Activated CD4-positive, alpha-beta T cell treated with anti-CD3 and anti-CD28 coated beads, Interleukin-2, amount 10 ng/mL, durations not matched to agents 7 days and 5 days (primary cell): Measurements from ENCODE around the gene ZC3H8. TPM values are rescaled to one million over a fixed set of nuclear protein-coding genes. Genes with fewer than 3 reads are reported as not detected.
A peak's percentile ranks its signal among the peaks of the same experiment; 100 is the strongest.
"Not testable (repeated sequence)": the region's sequence is repeated elsewhere in the genome, so short reads cannot be mapped to it uniquely, and the experiment has no call there.

Source experiments
- CTCF ChIA-PET: fragments of 350-600 bp; sonication (Branson Sonifier 250); formaldehyde crosslinking; loops from one replicate; lab custom pipeline; 2021; ENCODE audit warnings: antibody characterized with exemption; lab: Charles Lee
- POLR2A ChIA-PET: fragments of 350-600 bp; sonication (Branson Sonifier 250); formaldehyde crosslinking; loops from one replicate; lab custom pipeline; 2021; ENCODE audit warnings: antibody characterized with exemption; lab: Charles Lee
- DNase-seq: peaks from one replicate; pipeline ENCODE4 v3.0.0-alpha.2; 2020
- H3K27ac Mint-ChIP-seq: one replicate; pipeline ENCODE4 v1.8.0; 2021; ENCODE audit warnings: mild to moderate bottlenecking, moderate library complexity, mixed read lengths
- H3K27me3 Mint-ChIP-seq: one replicate; pipeline ENCODE4 v1.8.0; 2021; ENCODE audit warnings: mixed read lengths
- H3K36me3 Mint-ChIP-seq: one replicate; pipeline ENCODE4 v1.8.0; 2021; ENCODE audit warnings: low read depth, mixed read lengths
- H3K4me1 Mint-ChIP-seq: one replicate; pipeline ENCODE4 v1.8.0; 2021; ENCODE audit warnings: mixed read lengths
- H3K4me3 Mint-ChIP-seq: one replicate; pipeline ENCODE4 v1.8.0; 2021; ENCODE audit warnings: mild to moderate bottlenecking, moderate library complexity, mixed read lengths
- H3K9me3 Mint-ChIP-seq: one replicate; pipeline ENCODE4 v1.8.0; 2021; ENCODE audit warnings: mixed read lengths
- total RNA-seq, 2 experiments: library from RNA; stranded (reverse); gene quantifications; one replicate each; pipeline ENCODE4 v1.2.3, GENCODE V29; 2021

The ZC3H8 gene
- total RNA-seq: 10 to 100 TPM; 18.0 to 19.3 TPM

DNA sequence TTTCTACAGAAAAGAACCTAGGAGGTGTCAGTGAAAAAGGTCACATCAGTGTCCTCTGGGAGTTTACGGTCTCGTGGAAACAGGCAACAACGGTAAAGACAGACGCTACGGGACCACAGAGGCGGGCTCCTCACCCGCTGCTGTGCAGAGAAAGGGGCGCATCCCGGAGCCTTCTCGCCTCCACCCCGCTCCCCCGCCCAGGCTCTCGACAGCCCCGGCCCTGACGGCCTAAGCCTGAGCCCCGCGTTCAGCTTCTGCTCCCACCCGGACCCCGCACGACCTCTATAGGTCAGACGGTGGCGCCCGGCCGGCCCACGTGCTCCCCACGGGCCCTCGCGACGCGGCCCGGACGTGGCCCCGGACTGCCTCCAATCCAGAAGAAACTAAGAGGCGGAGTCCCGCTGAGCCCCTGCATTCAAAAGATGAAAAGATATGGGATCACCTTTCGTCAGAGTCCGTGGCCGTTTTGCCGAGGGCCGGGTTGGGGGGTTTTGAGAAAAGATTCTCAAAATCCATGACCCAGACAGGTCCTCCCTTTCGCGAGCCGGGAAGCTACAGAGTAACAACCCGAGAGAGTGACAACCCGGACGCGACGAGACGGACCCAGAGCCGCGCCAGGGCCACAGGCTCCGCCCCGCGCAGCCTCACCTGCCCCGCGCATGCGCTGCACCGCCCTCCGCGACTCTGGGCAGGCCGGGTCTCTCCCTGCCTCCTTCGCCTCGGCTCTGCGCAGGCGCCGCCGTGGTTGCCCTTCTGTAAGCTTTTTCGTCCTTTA lies at the start of gene ZC3H8:
TSS of gene ZC3H8 (minus strand) at position 577 of the 775 bp plus-strand sequence. CDS start at position 516, 61 bp downstream.
- POLR2A ChIA-PET: interaction anchor here (0.6 kb wide), 2 partner anchors 293 to 384 kb away, joined by 3 to 5 read pairs; no protein-coding TSS in a partner anchor
- H3K36me3 Mint-ChIP-seq: peaks cover 8% of the 10 kb centered on the region
- CTCF ChIA-PET: interaction anchor here (0.6 to 1.0 kb wide), 2 partner anchors 12 to 96 kb away, joined by 3 to 4 read pairs; no protein-coding TSS in a partner anchor
- no peaks in the 10 kb centered on the region for H3K9me3 Mint-ChIP-seq
- H3K27ac Mint-ChIP-seq: peak within 1 kb of the TSS; percentile 94
- H3K4me1 Mint-ChIP-seq: peaks cover 26% of the 10 kb centered on the region
- peak; percentile 95 for DNase-seq
- H3K4me3 Mint-ChIP-seq: peak within 1 kb of the TSS; percentile 82
- no peaks in the 10 kb centered on the region for H3K27me3 Mint-ChIP-seq

- no peak for DNase-seq
- ChIA-PET CTCF (no interaction called here), POLR2A (no interaction called here)
- no peaks in the 10 kb centered on the region for H3K27me3 Mint-ChIP-seq
- H3K4me1 Mint-ChIP-seq: peaks cover 5% of the 10 kb centered on the region
- H3K36me3 Mint-ChIP-seq: peaks cover 33% of the 10 kb centered on the region
- H3K9me3 Mint-ChIP-seq: no peaks in the 10 kb centered on the region
- H3K27ac Mint-ChIP-seq: no peak overlapping the region
- H3K4me3 Mint-ChIP-seq: no peak overlapping the region
These were observed 49.6 kb upstream of the ZC3H8 start for GRCh38 chr2:112304298-112304941.

DNA sequence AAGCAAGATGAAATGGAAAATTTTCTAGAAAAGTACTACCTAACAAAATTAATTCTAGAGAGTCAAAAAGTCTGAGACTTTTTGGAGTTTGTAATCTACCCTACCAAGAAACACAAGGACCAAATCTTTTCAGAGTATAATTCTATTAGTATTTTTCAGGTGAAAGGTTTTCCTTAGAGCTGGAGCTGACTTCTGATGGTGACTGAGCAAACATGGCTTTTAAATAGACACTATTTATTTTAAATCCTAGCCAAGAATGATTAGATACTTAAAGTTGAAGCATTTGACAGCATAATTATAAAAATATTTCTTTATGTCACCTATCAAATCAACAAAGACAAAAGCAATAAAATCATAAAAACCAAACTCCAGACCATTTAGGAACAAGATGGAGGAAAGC lies 47.1 kb upstream of the ZC3H8 start:
- no peak overlapping the region for H3K27ac Mint-ChIP-seq
- POLR2A ChIA-PET: no interaction called here
- CTCF ChIA-PET: no interaction called here
- H3K9me3 Mint-ChIP-seq: no peaks in the 10 kb centered on the region
- H3K4me1 Mint-ChIP-seq: peaks cover 5% of the 10 kb centered on the region
- no peaks in the 10 kb centered on the region for H3K27me3 Mint-ChIP-seq
- DNase-seq: no peak
- H3K4me3 Mint-ChIP-seq: no peak overlapping the region
- peaks cover 29% of the 10 kb centered on the region for H3K36me3 Mint-ChIP-seq

- H3K9me3 Mint-ChIP-seq: no peaks in the 10 kb centered on the region
- H3K27me3 Mint-ChIP-seq: no peaks in the 10 kb centered on the region
- POLR2A ChIA-PET: no interaction called here
- H3K4me1 Mint-ChIP-seq: peaks cover 7% of the 10 kb centered on the region
- H3K4me3 Mint-ChIP-seq: no peak overlapping the region
- H3K36me3 Mint-ChIP-seq: peaks cover 29% of the 10 kb centered on the region
- DNase-seq: no peak
- H3K27ac Mint-ChIP-seq: no peak overlapping the region
- CTCF ChIA-PET: no interaction called here
These were observed 46.3 kb upstream of the ZC3H8 start for GRCh38 chr2:112301171-112301584.

- ChIA-PET POLR2A (no interaction called here), CTCF (interaction anchor here (0.6 kb wide), 1 partner anchor 466 kb away, joined by 5 read pairs; no protein-coding TSS in a partner anchor)
These were observed 41.6 kb upstream of the ZC3H8 start for GRCh38 chr2:112296407-112296806.

DNA sequence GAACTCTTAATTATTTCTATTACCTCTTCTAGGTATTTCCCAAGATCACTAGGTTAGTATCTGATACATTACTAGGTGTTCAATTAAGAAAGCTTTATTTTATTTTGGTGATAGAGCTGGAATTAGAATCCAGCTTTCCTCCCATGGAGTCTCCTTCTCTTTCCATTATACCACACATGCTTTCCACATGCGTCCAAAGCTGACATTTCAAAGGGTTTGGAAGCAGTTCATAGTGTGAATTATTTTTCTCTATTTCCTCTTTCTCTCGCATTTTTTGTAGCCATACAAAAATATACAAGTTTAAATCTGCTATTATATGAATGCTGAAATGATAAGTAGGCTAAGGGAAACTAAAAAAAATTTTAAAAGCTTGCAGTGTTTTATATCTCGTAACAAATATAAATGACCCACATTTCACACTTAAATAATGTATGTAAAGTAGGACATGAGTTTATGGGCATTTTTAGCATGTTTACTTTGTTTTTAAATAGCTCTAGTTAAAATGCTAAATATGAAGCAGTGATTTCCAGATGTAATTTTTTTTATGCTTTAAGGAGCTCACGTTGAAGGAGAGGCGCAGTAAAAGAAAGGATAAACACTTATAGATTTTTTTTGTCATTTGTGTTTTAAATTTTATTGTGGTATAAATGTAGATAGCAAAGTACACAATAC lies 40.7 kb upstream of the ZC3H8 start:
- Mint-ChIP-seq H3K27ac (no peak overlapping the region), H3K27me3 (no peaks in the 10 kb centered on the region), H3K36me3 (peaks cover 3% of the 10 kb centered on the region), H3K4me3 (no peak overlapping the region), H3K9me3 (no peaks in the 10 kb centered on the region), H3K4me1 (peaks cover 2% of the 10 kb centered on the region)
- DNase-seq: no peak
- ChIA-PET POLR2A (no interaction called here), CTCF (interaction anchor here (1.0 kb wide), 1 partner anchor 174 kb away, joined by 3 read pairs; no protein-coding TSS in a partner anchor)

More at GRCh38 chr2:112296407-112296806, 41.6 kb upstream of the ZC3H8 start:
- no peak for DNase-seq
- no peak overlapping the region for H3K4me3 Mint-ChIP-seq
- no peak overlapping the region for H3K27ac Mint-ChIP-seq
- H3K4me1 Mint-ChIP-seq: peaks cover 2% of the 10 kb centered on the region
- H3K36me3 Mint-ChIP-seq: peaks cover 10% of the 10 kb centered on the region
- H3K27me3 Mint-ChIP-seq: no peaks in the 10 kb centered on the region
- H3K9me3 Mint-ChIP-seq: no peaks in the 10 kb centered on the region

GRCh38 chr2:112293636-112294401 lies 39.0 kb upstream of the ZC3H8 start:
- H3K4me1 Mint-ChIP-seq: peaks cover 2% of the 10 kb centered on the region
- no peak for DNase-seq
- CTCF ChIA-PET: no interaction called here
- no peaks in the 10 kb centered on the region for H3K36me3 Mint-ChIP-seq
- H3K9me3 Mint-ChIP-seq: no peaks in the 10 kb centered on the region
- H3K27me3 Mint-ChIP-seq: no peaks in the 10 kb centered on the region
- H3K27ac Mint-ChIP-seq: no peak overlapping the region
- POLR2A ChIA-PET: no interaction called here
- H3K4me3 Mint-ChIP-seq: no peak overlapping the region

GRCh38 chr2:112290648-112291047 lies 35.8 kb upstream of the ZC3H8 start:
- ChIA-PET POLR2A (no interaction called here), CTCF (no interaction called here)
- no peaks in the 10 kb centered on the region for H3K9me3 Mint-ChIP-seq
- no peak for DNase-seq
- no peak overlapping the region for H3K4me3 Mint-ChIP-seq
- H3K4me1 Mint-ChIP-seq: no peaks in the 10 kb centered on the region
- H3K27ac Mint-ChIP-seq: no peak overlapping the region
- H3K36me3 Mint-ChIP-seq: no peaks in the 10 kb centered on the region
- H3K27me3 Mint-ChIP-seq: no peaks in the 10 kb centered on the region

DNA sequence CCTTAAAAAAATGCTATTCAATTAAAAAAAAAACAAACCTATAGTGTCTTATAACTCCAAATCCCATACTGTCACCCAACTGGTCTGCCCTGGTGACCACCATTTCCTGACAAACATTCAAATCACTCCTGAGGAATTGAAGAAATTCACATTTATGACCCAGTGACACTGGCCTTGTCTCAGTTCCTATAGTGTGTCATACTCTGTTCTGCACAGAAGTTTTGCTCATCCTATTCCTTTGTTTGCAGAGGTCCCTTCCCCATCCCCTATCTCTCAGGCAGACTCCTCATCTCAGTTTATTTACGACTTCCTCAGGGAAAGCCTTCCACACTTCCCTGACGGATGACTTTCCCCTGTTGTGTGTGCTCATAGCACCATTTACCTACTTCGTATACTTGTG lies 35.2 kb upstream of the ZC3H8 start:
- H3K4me3 Mint-ChIP-seq: no peak overlapping the region
- DNase-seq: no peak
- no peaks in the 10 kb centered on the region for H3K9me3 Mint-ChIP-seq
- CTCF ChIA-PET: no interaction called here
- no peaks in the 10 kb centered on the region for H3K27me3 Mint-ChIP-seq
- POLR2A ChIA-PET: no interaction called here
- no peaks in the 10 kb centered on the region for H3K36me3 Mint-ChIP-seq
- no peak overlapping the region for H3K27ac Mint-ChIP-seq
- H3K4me1 Mint-ChIP-seq: no peaks in the 10 kb centered on the region

GRCh38 chr2:112283535-112283934 lies 28.7 kb upstream of the ZC3H8 start:
- H3K27me3 Mint-ChIP-seq, H3K4me3 Mint-ChIP-seq: not testable (repeated sequence)

DNA sequence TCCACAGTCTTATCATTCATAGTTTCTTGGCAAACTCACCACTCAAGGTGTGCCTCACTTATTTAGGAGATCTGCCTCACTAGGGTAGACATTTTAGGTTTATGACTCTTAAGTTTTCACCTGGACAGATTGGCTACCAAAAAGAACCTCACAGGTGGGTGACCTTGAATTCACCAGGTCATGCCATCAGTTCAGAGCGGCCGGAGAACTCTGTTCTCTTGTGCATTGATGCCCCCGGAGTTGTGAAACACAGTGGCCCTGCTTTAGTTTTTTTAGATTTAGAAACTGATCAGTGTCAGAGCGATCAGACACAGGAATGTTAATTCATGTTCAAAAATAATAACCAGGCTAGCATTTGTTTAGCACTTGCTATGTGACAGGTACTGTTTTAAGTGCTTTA lies 27.2 kb upstream of the ZC3H8 start:
- H3K9me3 Mint-ChIP-seq, H3K4me3 Mint-ChIP-seq, H3K27me3 Mint-ChIP-seq, H3K4me1 Mint-ChIP-seq, POLR2A ChIA-PET, DNase-seq, H3K27ac Mint-ChIP-seq, CTCF ChIA-PET, H3K36me3 Mint-ChIP-seq: not testable (repeated sequence)

More at GRCh38 chr2:112283535-112283934, 28.7 kb upstream of the ZC3H8 start:
- POLR2A ChIA-PET, H3K4me1 Mint-ChIP-seq, H3K9me3 Mint-ChIP-seq, H3K36me3 Mint-ChIP-seq, DNase-seq, CTCF ChIA-PET, H3K27ac Mint-ChIP-seq: not testable (repeated sequence)

- POLR2A ChIA-PET: no interaction called here
- DNase-seq: no peak
These were observed 22.9 kb upstream of the ZC3H8 start for GRCh38 chr2:112277596-112278220.

More at GRCh38 chr2:112277596-112278220, 22.9 kb upstream of the ZC3H8 start:
- CTCF ChIA-PET: interaction anchor here (0.6 kb wide), 2 partner anchors 17 to 37 kb away, joined by 3 read pairs; no protein-coding TSS in a partner anchor
- H3K4me3 Mint-ChIP-seq: peak overlapping the region; percentile 47
- peaks cover 4% of the 10 kb centered on the region for H3K36me3 Mint-ChIP-seq
- no peaks in the 10 kb centered on the region for H3K9me3 Mint-ChIP-seq
- H3K27me3 Mint-ChIP-seq: no peaks in the 10 kb centered on the region
- H3K27ac Mint-ChIP-seq: no peak overlapping the region
- peaks cover 21% of the 10 kb centered on the region for H3K4me1 Mint-ChIP-seq
